MM.1S (cell line): ENCODE results near the gene SKIC2.
"Not testable (repeated sequence)": the region's sequence is repeated elsewhere in the genome, so short reads cannot be mapped to it uniquely, and the experiment has no call there.

Experiments
- DNase-seq: peaks from one replicate; pipeline ENCODE4 v3.0.0-alpha.2; 2015
- H2AFZ ChIP-seq: fragments of 300-600 bp; sonication (generic); 2 replicates; pipeline ENCODE4 v1.6.0; 2016; ENCODE audit warnings: antibody characterized with exemption, low read length
- H3F3A ChIP-seq: fragments of 300-600 bp; sonication (generic); 2 replicates; pipeline ENCODE4 v1.6.1; 2016; ENCODE audit warnings: mild to moderate bottlenecking, antibody characterized with exemption, low read length, moderate library complexity, mixed read lengths; ENCODE audit not compliant: insufficient read depth
- H3K27ac ChIP-seq: fragments of 300-600 bp; sonication (generic); 2 replicates; pipeline ENCODE4 v1.5.1; 2016; ENCODE audit warnings: mild to moderate bottlenecking, low read length
- H3K27me3 ChIP-seq: fragments of 300-600 bp; sonication (generic); replicated peaks from 2 replicates; pipeline ENCODE4 v1.6.0; 2016; ENCODE audit warnings: low read length; ENCODE audit not compliant: insufficient read depth
- H3K36me3 ChIP-seq: fragments of 300-600 bp; sonication (generic); replicated peaks from 2 replicates; pipeline ENCODE4 v1.6.1; 2016; ENCODE audit warnings: mild to moderate bottlenecking, low read length, mixed read lengths; ENCODE audit not compliant: insufficient read depth
- H3K4me1 ChIP-seq: fragments of 300-600 bp; sonication (generic); 2 replicates; pipeline ENCODE4 v1.6.1; 2016; ENCODE audit warnings: low read length, mixed read lengths
- H3K4me2 ChIP-seq: fragments of 300-600 bp; sonication (generic); 2 replicates; pipeline ENCODE4 v1.6.0; 2016; ENCODE audit warnings: low read depth, low read length
- H3K4me3 ChIP-seq: fragments of 300-600 bp; sonication (generic); 2 replicates; pipeline ENCODE4 v1.5.1; 2016; ENCODE audit warnings: low read length, mixed read lengths
- H3K79me2 ChIP-seq: fragments of 300-600 bp; sonication (generic); 2 replicates; pipeline ENCODE4 v1.6.1; 2016; ENCODE audit warnings: mixed run types, low read length, mixed read lengths
- H3K9ac ChIP-seq: fragments of 300-600 bp; sonication (generic); 2 replicates; pipeline ENCODE4 v1.6.1; 2016; ENCODE audit warnings: low read length, mixed read lengths
- H3K9me2 ChIP-seq: fragments of 300-600 bp; sonication (generic); replicated peaks from 2 replicates; pipeline ENCODE4 v1.6.1; 2016; ENCODE audit warnings: mild to moderate bottlenecking, low read length, mixed read lengths; ENCODE audit not compliant: insufficient read depth
- H3K9me3 ChIP-seq: fragments of 300-600 bp; sonication (generic); replicated peaks from 2 replicates; pipeline ENCODE4 v1.6.1; 2016; ENCODE audit warnings: mild to moderate bottlenecking, low read length, mixed read lengths; ENCODE audit not compliant: insufficient read depth
- H4K20me1 ChIP-seq: fragments of 300-600 bp; sonication (generic); 2 replicates; pipeline ENCODE4 v1.6.1; 2016; ENCODE audit warnings: mild to moderate bottlenecking, low read length, moderate library complexity, mixed read lengths; ENCODE audit not compliant: insufficient read depth
- EZH2 ChIP-seq: fragments of 300-600 bp; sonication (generic); optimal IDR thresholded peaks from 2 replicates; pipeline ENCODE3; 2017; ENCODE audit warnings: low read depth, mild to moderate bottlenecking, antibody characterized with exemption, low read length, mixed read lengths
- EZH2phosphoT487 ChIP-seq: fragments of 300-600 bp; sonication (generic); IDR thresholded peaks from 2 replicates; pipeline ENCODE4 v1.6.1; 2018; ENCODE audit warnings: antibody characterized with exemption, low read length
- TF ChIP-seq, protein P1 (sequence below): fragments of 300-600 bp; sonication (generic); IDR thresholded peaks from 2 replicates; pipeline ENCODE4 v1.5.1; 2016; ENCODE audit warnings: antibody characterized with exemption, low read length, mixed read lengths

The SKIC2 gene

GRCh38 chr6:31977816-31978431, 18.9 kb downstream of the SKIC2 start:
- H3K9me3 ChIP-seq, result no peaks in the 10 kb centered on the region
- H3K4me2 ChIP-seq, result no peak overlapping the region
- no peak for DNase-seq
- peaks cover 6% of the 10 kb centered on the region for H3K79me2 ChIP-seq
- no peak overlapping the region for H3K4me3 ChIP-seq
- no peaks in the 10 kb centered on the region for H4K20me1 ChIP-seq
- no peak overlapping the region for H3K27ac ChIP-seq
- no peak overlapping the region for H3K9ac ChIP-seq
- H3K36me3 ChIP-seq, result no peaks in the 10 kb centered on the region
- H2AFZ ChIP-seq, result no peak overlapping the region
- no peaks in the 10 kb centered on the region for H3K27me3 ChIP-seq
- no peaks in the 10 kb centered on the region for H3K9me2 ChIP-seq
- TF ChIP-seq EZH2phosphoT487, result no peak
- TF ChIP-seq, protein P1, sequence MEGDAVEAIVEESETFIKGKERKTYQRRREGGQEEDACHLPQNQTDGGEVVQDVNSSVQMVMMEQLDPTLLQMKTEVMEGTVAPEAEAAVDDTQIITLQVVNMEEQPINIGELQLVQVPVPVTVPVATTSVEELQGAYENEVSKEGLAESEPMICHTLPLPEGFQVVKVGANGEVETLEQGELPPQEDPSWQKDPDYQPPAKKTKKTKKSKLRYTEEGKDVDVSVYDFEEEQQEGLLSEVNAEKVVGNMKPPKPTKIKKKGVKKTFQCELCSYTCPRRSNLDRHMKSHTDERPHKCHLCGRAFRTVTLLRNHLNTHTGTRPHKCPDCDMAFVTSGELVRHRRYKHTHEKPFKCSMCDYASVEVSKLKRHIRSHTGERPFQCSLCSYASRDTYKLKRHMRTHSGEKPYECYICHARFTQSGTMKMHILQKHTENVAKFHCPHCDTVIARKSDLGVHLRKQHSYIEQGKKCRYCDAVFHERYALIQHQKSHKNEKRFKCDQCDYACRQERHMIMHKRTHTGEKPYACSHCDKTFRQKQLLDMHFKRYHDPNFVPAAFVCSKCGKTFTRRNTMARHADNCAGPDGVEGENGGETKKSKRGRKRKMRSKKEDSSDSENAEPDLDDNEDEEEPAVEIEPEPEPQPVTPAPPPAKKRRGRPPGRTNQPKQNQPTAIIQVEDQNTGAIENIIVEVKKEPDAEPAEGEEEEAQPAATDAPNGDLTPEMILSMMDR, result no peak
- TF ChIP-seq EZH2, result no peak
- no peaks in the 10 kb centered on the region; the same call in 1 of the 2 replicates for H3F3A ChIP-seq
- no peaks in the 10 kb centered on the region; the same call in 1 of the 2 replicates for H3K4me1 ChIP-seq

- no peaks in the 10 kb centered on the region for H3K9me2 ChIP-seq
- H3K9ac ChIP-seq, result no peak overlapping the region
- no peak overlapping the region for H2AFZ ChIP-seq
- H3K27ac ChIP-seq, result no peak overlapping the region
- DNase-seq, result no peak
- no peaks in the 10 kb centered on the region for H3K79me2 ChIP-seq
- no peaks in the 10 kb centered on the region for H3F3A ChIP-seq
- no peaks in the 10 kb centered on the region for H4K20me1 ChIP-seq
- H3K4me3 ChIP-seq, result no peak overlapping the region
- H3K36me3 ChIP-seq, result no peaks in the 10 kb centered on the region
- no peaks in the 10 kb centered on the region for H3K27me3 ChIP-seq
- no peak for TF ChIP-seq EZH2phosphoT487
- no peak for TF ChIP-seq EZH2
- TF ChIP-seq, protein P1, result no peak
- no peak overlapping the region for H3K4me2 ChIP-seq
- no peaks in the 10 kb centered on the region for H3K9me3 ChIP-seq
- H3K4me1 ChIP-seq, result no peaks in the 10 kb centered on the region
Measured at GRCh38 chr6:31978831-31979230, 19.9 kb downstream of the SKIC2 start.

DNA sequence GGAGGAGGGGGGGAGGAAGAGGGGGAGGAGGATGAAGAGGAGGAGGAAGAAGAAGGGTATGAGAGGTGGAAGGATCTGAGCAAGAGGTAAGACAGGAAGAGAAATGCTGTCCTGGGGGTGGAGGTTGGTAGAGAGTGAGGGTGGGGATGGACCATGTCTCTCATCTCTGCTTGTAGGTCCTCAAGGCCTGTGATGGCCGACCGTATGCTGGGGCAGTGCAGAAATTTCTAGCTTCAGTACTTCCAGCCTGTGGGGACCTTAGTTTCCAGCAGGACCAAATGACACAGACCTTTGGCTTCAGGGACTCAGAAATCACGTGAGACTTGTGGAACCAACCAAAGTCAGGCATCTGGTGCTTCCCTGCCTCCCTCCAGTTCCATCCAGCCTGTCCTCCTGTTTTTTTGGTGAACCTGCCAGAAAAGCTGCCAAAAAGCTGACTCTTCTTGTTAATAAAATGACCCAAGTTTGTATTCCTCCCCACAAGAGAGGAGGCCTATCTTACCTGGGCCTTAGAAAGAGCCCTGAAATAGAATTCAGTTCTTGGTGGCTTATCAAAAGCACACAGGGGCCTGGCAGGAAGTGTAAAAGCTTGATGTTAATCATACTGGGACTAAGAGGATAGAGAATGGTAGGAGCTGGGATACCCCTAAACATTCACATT, 20.4 kb downstream of the SKIC2 start:
- H3K36me3 ChIP-seq, result no peaks in the 10 kb centered on the region
- no peaks in the 10 kb centered on the region for H3K79me2 ChIP-seq
- no peaks in the 10 kb centered on the region for H3K4me1 ChIP-seq
- H3K27me3 ChIP-seq, result no peaks in the 10 kb centered on the region
- no peak overlapping the region for H3K4me3 ChIP-seq
- H3K27ac ChIP-seq, result no peak overlapping the region
- TF ChIP-seq, protein P1, result no peak
- TF ChIP-seq EZH2, result no peak
- no peak for TF ChIP-seq EZH2phosphoT487
- no peaks in the 10 kb centered on the region for H3K9me3 ChIP-seq
- no peak overlapping the region for H3K4me2 ChIP-seq
- peak; percentile 4 for DNase-seq
- H2AFZ ChIP-seq, result no peak overlapping the region
- H3K9me2 ChIP-seq, result no peaks in the 10 kb centered on the region
- no peak overlapping the region for H3K9ac ChIP-seq
- no peaks in the 10 kb centered on the region for H3F3A ChIP-seq
- H4K20me1 ChIP-seq, result no peaks in the 10 kb centered on the region

GRCh38 chr6:31980195-31980876, 21.4 kb downstream of the SKIC2 start:
- H3K9me2 ChIP-seq, H3K27me3 ChIP-seq, H3K9me3 ChIP-seq, H3K36me3 ChIP-seq, H4K20me1 ChIP-seq, H3K4me2 ChIP-seq, H2AFZ ChIP-seq, DNase-seq, H3K27ac ChIP-seq, H3K4me1 ChIP-seq, H3K9ac ChIP-seq, H3K79me2 ChIP-seq, H3K4me3 ChIP-seq, H3F3A ChIP-seq: not testable (repeated sequence)

GRCh38 chr6:31980998-31981397, 22.0 kb downstream of the SKIC2 start:
- H3K4me3 ChIP-seq, H3K9me3 ChIP-seq, H3K36me3 ChIP-seq, H3K4me1 ChIP-seq, H3K27ac ChIP-seq, H3K9ac ChIP-seq, H3K4me2 ChIP-seq, H3K79me2 ChIP-seq, H3K27me3 ChIP-seq, H2AFZ ChIP-seq, H4K20me1 ChIP-seq, H3F3A ChIP-seq, H3K9me2 ChIP-seq, DNase-seq: not testable (repeated sequence)
